Dedifferentiated amniotic fluid mesenchymal stem cell (primary cell): ENCODE results near the gene ADRA2B.
"Not testable (repeated sequence)": the region's sequence is repeated elsewhere in the genome, so short reads cannot be mapped to it uniquely, and the experiment has no call there.

ENCODE experiments used
- DNase-seq: peaks from one replicate; pipeline ENCODE4 v3.0.0-alpha.2; 2016; ENCODE audit errors: extremely low spot score

Gene ADRA2B

GRCh38 chr2:96089356-96090195 lies 26.8 kb downstream of the ADRA2B start:
- DNase-seq: no peak

- no peak for DNase-seq
These were observed 27.7 kb downstream of the ADRA2B start for GRCh38 chr2:96088340-96089335.

- no peak for DNase-seq
These were observed 29.2 kb downstream of the ADRA2B start for GRCh38 chr2:96087130-96087529.

- no peak for DNase-seq
These were observed 30.6 kb downstream of the ADRA2B start for GRCh38 chr2:96085541-96086355.

GRCh38 chr2:96084858-96085518 lies 31.4 kb downstream of the ADRA2B start:
- not testable (repeated sequence) for DNase-seq

- DNase-seq: no peak
These were observed 32.1 kb downstream of the ADRA2B start for GRCh38 chr2:96083989-96084857.

GRCh38 chr2:96083064-96083939 lies 33.1 kb downstream of the ADRA2B start:
- no peak for DNase-seq

GRCh38 chr2:96082211-96083063 lies 33.9 kb downstream of the ADRA2B start:
- no peak for DNase-seq

- DNase-seq: no peak
These were observed 35.3 kb downstream of the ADRA2B start for GRCh38 chr2:96081042-96081441.

DNA sequence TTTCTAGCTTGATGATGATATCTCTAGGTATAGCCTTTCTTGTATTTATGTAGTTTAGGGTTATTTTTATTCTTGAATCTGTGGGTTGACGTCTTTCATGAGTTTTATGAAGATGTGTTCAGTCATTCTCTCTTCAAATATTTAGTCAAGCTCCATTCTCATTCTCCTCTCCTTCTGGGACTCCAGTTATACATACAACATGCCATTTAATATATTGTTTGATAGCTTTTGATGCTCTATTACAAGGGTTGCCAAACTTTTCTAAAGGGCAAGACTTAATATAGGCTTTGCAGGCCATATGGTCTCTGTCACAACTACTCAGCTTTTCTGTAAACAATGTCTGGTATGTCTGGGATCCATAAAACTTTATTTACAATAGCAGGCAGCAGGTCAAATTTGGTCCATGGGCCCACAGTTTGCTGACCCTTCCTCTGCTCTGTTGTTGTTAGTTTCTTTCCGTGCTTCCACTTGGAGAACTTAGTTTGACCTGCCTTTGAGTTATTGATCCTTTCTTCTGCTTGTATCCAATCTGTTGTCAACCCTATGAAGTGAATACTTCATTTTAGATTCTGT lies 41.1 kb downstream of the ADRA2B start:
- DNase-seq: no peak

- no peak for DNase-seq
These were observed 42.2 kb downstream of the ADRA2B start for GRCh38 chr2:96074156-96074555.

DNA sequence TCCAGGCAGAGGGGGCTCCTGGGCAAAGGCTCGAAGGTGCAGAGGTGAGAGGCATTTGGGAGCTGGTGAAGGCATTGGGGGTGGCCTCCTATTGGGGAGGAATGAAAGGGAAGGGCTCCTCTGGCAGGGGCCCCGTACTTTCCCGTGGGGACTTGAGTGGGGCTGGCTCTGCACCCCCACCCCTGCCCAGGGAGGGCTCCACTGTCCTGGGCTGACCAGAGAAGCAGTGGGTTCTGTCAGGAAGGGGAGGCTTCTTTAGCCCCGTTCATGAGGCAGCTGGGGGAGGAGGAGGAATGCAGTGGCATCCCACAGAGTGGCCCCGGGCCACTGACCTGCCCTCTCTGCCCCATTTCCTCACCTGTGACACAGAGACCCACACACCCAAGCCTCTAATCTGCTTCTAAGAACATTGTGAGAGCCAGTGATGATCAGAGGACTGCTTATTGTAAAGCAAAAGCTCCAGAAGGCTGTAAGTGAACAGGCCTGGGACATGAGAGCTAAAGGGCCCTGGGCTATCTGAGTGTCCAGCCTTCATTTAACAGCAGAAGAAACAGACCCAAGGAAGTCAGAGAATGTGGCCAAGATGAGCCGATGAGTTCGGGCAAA lies 43.1 kb downstream of the ADRA2B start:
- DNase-seq: no peak

- no peak for DNase-seq
These were observed 43.6 kb downstream of the ADRA2B start for GRCh38 chr2:96072746-96073145.

DNA sequence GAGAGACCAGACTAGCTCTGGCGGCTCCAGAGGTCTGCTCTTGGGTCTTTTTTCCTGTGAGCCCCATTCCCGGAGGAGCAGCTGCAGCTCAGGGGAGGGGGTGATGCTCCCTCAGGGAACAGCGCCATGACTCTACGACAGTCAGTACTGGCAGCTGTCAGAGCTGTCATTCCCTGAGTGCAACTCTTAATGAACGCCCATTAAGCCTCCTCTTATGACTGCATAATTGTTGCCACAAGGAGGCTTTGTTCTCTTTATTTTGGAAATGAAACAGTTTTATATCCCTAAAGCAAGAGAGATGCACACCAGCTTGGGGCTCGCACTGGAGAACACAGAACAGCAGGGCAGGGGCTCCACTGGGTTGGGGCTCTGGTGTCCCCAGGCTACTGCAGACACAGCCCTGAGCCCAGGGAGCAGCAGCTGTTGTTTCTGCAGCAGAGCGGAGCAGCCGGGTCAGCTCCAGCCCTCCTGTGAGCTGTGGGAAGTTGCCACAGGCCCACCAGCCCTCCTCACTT lies 44.3 kb downstream of the ADRA2B start:
- DNase-seq: not testable (repeated sequence)

DNA sequence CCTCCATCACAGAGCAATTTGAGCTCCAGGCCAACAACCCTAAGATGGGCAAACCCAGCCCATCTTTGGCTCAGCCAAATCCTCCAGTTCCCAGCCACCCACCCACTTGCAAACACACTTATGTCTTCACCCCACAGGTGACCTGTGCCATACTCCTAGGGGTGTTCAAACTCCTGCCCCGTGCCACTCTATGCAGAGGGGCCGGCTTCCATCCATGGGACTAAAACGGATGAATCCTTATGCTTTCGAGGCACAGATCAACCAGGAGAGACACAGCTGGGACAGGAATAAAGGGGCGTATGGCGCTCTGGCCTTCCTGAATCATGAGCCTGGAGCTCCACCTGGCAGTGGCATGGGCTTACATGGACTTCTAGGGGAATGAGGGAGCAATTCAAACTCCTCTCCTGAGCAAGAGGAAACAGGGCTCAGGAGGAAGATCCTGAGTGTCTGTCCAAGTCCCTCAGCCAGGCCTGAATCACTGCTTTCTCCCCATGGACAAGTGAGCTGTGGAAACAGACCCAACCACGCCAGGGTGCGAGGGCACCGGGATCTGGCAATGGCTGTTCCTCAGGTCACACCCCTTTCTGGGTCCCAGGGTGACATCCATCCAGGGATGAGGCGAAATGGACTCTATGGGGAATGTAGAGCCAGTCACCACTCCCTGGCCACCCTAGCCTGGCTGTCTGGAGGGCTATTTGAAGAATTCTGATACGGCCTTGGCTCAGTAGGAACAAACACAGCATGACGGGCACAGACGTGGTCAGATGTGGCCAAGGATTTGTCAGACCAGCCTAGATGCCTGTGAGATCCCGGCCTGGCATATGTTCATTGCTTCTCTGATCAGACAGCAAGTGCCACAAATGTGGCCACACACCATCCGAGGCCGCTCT lies 45.0 kb downstream of the ADRA2B start:
- not testable (repeated sequence) for DNase-seq

GRCh38 chr2:96070351-96070750 lies 46.0 kb downstream of the ADRA2B start:
- DNase-seq: not testable (repeated sequence)
